GM12891 (cell line): ENCODE data around the gene RELT.

Experiments used
- DNase-seq: peaks from one replicate; pipeline ENCODE4 v3.0.0; 2011; ENCODE audit warnings: low spot score; ENCODE audit not compliant: insufficient read length
- FAIRE-seq: peaks from 2 replicates; lab custom pipeline; 2011; peaks lifted over from hg19 to GRCh38; lab: Jason Lieb, UNC
- PAX5 ChIP-seq: IDR thresholded peaks from 2 replicates; pipeline ENCODE4 v1.6.1; 2011; ENCODE audit warnings: low read length, moderate library complexity, mild to moderate bottlenecking; ENCODE audit not compliant: insufficient read depth, severe bottlenecking
- POLR2A ChIP-seq: IDR thresholded peaks from 2 replicates; pipeline ENCODE4 v1.6.1; 2011; ENCODE audit warnings: low read depth, low read length, control low read depth
- POLR2AphosphoS5 ChIP-seq: IDR thresholded peaks from 2 replicates; pipeline ENCODE4 v1.6.1; 2011; ENCODE audit warnings: low read depth, low read length, control low read depth
- POU2F2 ChIP-seq: IDR thresholded peaks from 2 replicates; pipeline ENCODE4 v1.6.1; 2011; ENCODE audit warnings: low read depth, mild to moderate bottlenecking, control low read depth, low read length, moderate library complexity
- SPI1 ChIP-seq: IDR thresholded peaks from 2 replicates; pipeline ENCODE4 v1.6.1; 2011; ENCODE audit warnings: low read depth, low read length, control low read depth
- TAF1 ChIP-seq: IDR thresholded peaks from 2 replicates; pipeline ENCODE4 v1.6.1; 2011; ENCODE audit warnings: low read depth, low read length, control low read depth

RELT gene

GRCh38 chr11:73445980-73446379, 69.8 kb downstream of the RELT start:
- TF ChIP-seq POLR2A = no peak
- TF ChIP-seq PAX5 = no peak
- no peak for TF ChIP-seq POU2F2
- no peak for TF ChIP-seq TAF1
- TF ChIP-seq SPI1 = no peak
- TF ChIP-seq POLR2AphosphoS5 = no peak
- DNase-seq (no peak), FAIRE-seq (no peak)

GRCh38 chr11:73446766-73447165, 70.6 kb downstream of the RELT start:
- FAIRE-seq (no peak), DNase-seq (no peak)
- no peak for TF ChIP-seq POLR2AphosphoS5
- no peak for TF ChIP-seq TAF1
- TF ChIP-seq PAX5 = no peak
- TF ChIP-seq POU2F2 = no peak
- TF ChIP-seq SPI1 = no peak
- TF ChIP-seq POLR2A = no peak
